Activated T-helper 2 cell treated with anti-CD3 and anti-CD28 coated beads, Interferon-gamma antibody, Interleukin-2, Interleukin-4, amounts not matched to agents 10 μg/mL and 5 μg/mL and 100 μg/mL, durations not matched to agents 14 hours and 24 hours and 36 hours (primary cell): ENCODE measurements around the gene BNIP5. TPM values are rescaled to one million over a fixed set of nuclear protein-coding genes. Genes with fewer than 3 reads are reported as not detected.

Experiments
- DNase-seq: peaks from one replicate; pipeline ENCODE4 v3.0.0; 2021; ENCODE audit warnings: low spot score
- H3K27ac Mint-ChIP-seq: one replicate; pipeline ENCODE4 v1.8.0; 2021; ENCODE audit warnings: mixed read lengths
- H3K27me3 Mint-ChIP-seq: one replicate; pipeline ENCODE4 v1.8.0; 2021; ENCODE audit warnings: low read depth, mixed read lengths
- H3K36me3 Mint-ChIP-seq: one replicate; pipeline ENCODE4 v1.8.0; 2021; ENCODE audit warnings: low read depth, mixed read lengths
- H3K4me1 Mint-ChIP-seq: one replicate; pipeline ENCODE4 v1.8.0; 2021; ENCODE audit warnings: low read depth, mixed read lengths
- H3K4me3 Mint-ChIP-seq: one replicate; pipeline ENCODE4 v1.8.0; 2021; ENCODE audit warnings: low read depth, mild to moderate bottlenecking, moderate library complexity, mixed read lengths
- H3K9me3 Mint-ChIP-seq: one replicate; pipeline ENCODE4 v1.8.0; 2021; ENCODE audit warnings: mixed read lengths
- intact Hi-C: fragments of 100-400 bp; cut with micrococcal nuclease; formaldehyde crosslinking; loops from one replicate; pipeline ENCODE4 v1.15.1; 2023
- total RNA-seq: library from RNA; stranded (reverse); gene quantifications from 2 replicates; pipeline ENCODE4 v1.2.3, GENCODE V29; 2022

BNIP5 gene
- total RNA-seq, 1 donor from 2014 or later = not detected

DNA sequence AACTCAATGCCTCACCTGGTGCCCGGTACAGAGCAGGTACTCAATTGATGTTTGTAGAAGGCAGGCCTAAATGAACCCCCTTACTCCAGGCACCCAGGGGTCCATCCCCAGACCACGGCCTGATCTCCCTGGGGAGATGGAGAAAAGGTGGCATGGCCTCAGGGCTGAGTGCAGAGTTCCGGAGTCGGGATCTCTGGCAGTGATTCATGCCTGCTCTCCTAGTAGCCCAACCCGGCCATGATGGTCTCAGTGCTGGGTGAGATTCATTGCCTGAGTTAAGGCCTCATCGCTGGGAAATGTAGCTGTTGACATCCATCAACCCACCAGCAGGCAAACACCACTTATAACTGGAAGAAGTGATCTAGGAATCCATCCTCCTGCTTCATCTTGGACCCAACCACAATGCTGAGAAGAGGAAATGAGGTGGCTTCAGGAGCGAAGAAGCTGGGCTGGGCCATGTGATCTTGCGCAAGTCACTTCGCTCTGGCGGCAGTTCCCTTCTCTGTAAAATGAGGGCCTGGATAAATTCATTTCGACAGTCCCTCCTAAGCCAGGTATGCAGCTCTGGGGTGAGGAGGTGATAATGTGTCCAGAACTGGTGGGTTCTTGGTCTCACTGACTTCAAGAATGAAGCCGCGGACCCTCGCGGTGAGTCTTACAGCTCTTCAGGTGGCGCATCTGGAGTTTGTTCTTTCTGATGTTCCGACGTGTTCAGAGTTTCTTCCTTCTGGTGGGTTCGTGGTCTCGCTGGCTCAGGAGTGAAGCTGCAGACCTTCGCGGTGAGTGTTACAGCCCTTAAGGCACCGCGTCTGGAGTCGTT lies 26.1 kb upstream of the BNIP5 start:
- Mint-ChIP-seq H3K36me3 (no peaks in the 10 kb centered on the region), H3K4me1 (peaks cover 22% of the 10 kb centered on the region), H3K27ac (no peak overlapping the region), H3K27me3 (peaks cover 12% of the 10 kb centered on the region), H3K4me3 (no peak overlapping the region), H3K9me3 (no peaks in the 10 kb centered on the region)
- DNase-seq = no peak
- intact Hi-C loops = loop anchor here (5.0 kb wide), 1 partner anchor 240 kb away; no protein-coding TSS in a partner anchor

DNA sequence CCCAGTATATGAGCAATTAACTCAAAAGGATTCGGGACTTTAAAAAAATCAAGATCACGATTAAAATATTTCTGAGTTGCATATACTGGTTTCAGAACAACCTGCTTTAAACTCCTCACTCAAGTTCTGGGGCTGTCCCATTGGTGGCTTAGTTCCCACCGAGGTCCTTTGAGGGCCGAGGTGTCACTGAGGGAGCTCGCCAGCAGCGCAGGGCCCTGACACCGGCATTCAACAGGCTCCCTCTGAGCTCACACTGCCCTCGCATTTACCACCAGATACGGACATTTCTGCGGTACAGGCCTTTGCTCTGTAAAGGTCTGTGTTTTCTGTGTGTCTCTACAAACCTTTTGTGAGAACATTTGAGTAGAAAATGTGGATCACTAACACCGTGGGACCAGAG lies 24.4 kb upstream of the BNIP5 start:
- Mint-ChIP-seq H3K36me3 (no peaks in the 10 kb centered on the region), H3K4me1 (peaks cover 32% of the 10 kb centered on the region), H3K4me3 (no peak overlapping the region), H3K9me3 (no peaks in the 10 kb centered on the region), H3K27ac (no peak overlapping the region), H3K27me3 (peaks cover 21% of the 10 kb centered on the region)
- DNase-seq = no peak
- intact Hi-C loops = loop anchor here (2.0 to 5.0 kb wide), 2 partner anchors 239 to 332 kb away; no protein-coding TSS in a partner anchor

DNA sequence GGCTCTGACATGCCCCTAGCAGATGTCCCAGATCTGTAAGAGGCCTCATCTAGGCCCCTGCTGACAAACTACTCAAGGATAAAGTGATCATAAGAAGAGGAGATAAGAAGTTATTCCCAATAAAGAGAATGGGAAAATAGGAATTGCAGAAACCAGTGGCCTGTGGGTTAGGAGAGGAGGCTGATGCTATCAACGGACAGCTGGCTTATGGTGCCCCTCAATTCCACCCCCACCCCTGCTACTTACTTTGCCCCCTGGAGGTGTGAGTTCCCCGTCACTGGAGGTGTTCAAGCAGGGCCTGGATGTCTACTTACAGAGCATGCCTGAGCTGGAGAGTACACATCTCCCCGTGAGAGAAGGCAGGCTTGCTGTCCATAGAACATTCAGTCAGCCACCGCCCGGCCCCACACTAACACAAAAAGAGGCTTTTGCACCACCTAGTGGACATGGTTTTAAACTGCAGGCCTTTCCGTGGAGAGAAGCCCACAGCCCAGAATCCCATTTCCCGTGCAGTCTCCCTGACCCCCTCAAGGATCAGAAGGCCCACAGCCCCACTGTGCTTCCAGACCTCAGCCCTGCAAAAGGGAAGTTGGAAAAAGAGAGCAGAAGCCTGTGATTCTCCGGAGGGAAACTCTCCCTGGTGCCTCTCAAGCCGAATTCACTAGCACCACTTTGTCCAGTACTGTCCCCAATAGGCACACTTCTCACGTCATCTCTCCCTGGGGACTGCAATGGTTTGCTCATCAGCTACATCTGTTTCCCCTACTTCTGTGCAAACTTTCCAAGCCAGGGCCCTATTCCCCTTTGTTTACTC lies 23.8 kb upstream of the BNIP5 start:
- intact Hi-C loops = loop anchor here (1.0 to 5.0 kb wide), 4 partner anchors 19 to 332 kb away; no protein-coding TSS in a partner anchor
- Mint-ChIP-seq H3K36me3 (no peaks in the 10 kb centered on the region), H3K27ac (no peak overlapping the region), H3K4me1 (peaks cover 38% of the 10 kb centered on the region), H3K27me3 (peaks cover 25% of the 10 kb centered on the region), H3K9me3 (no peaks in the 10 kb centered on the region), H3K4me3 (no peak overlapping the region)
- DNase-seq = peak; percentile 59

DNA sequence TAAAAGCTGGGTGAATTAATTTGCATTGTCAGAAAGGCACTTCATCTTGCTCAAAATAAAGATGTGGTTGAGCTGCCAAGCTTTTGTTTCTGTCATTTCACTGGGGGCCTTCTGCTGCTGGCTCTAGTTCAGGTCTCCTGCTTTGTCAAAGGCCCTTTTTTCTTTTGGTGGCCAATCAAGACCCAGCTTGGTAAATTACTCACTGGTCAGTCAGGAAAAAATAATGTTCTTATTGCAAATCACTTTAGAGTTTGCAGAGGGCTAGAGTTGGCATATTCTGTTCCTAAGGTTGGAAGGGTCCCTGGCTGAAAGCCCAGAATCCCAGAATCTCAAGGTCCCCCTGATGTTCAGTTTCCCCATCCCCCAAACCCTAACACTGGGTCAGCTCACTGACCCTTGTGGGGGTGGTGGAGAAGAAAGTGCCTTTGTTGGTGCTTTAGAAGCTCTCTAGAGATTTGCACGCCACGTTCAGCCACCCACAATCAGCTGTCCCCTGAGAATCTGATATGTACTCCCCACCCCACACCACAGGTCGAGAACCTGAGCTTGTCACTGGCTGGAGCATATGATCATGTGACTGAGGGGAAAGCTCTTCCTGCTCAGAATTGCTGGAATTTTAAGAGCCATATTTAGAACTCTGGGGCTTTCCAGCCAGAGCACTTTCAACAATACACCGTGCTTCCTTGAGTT lies 21.7 kb upstream of the BNIP5 start:
- Mint-ChIP-seq H3K4me3 (no peak overlapping the region), H3K27ac (no peak overlapping the region), H3K36me3 (no peaks in the 10 kb centered on the region), H3K27me3 (peaks cover 37% of the 10 kb centered on the region), H3K4me1 (peaks cover 35% of the 10 kb centered on the region), H3K9me3 (peaks cover 5% of the 10 kb centered on the region)
- intact Hi-C loops = no loop called here
- DNase-seq = no peak

DNA sequence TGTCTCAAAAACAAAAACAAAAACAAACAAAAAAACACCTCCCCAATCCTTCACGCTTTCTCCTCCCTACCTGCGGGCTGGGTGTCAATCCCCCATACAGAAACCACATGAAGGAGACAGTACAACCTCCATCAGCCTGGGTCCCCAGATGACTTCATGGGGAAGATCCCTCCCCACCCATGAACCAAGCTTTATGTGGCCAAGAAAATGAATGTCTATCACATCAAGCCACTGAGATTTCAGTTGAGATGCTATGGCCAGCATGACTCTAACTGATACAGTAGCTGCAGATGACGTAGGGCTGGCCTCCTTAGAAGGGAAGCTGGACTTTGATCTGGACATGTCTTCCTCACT lies 21.2 kb upstream of the BNIP5 start:
- peaks cover 41% of the 10 kb centered on the region for H3K27me3 Mint-ChIP-seq
- DNase-seq = no peak
- intact Hi-C loops = no loop called here
- peaks cover 8% of the 10 kb centered on the region for H3K9me3 Mint-ChIP-seq
- no peaks in the 10 kb centered on the region for H3K36me3 Mint-ChIP-seq
- no peak overlapping the region for H3K27ac Mint-ChIP-seq
- no peak overlapping the region for H3K4me3 Mint-ChIP-seq
- peaks cover 35% of the 10 kb centered on the region for H3K4me1 Mint-ChIP-seq

DNA sequence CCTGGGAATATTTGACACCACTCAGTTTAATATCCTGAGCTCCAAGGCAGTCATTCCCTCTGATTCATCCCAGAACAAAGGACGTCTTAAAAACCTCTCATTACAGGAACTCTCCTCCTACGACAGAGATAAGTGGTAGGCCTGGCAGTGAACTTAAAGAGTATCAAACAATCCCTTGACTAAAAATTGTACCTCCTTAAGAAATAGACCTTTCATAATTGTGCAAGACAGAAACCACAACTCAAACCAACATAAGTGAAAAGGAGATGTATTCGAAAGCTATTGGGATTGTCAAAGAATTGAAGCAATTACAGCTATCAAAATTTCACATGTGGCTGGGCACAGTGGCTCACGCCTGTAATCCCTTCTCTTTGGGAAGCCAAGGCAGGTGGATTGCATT lies 19.1 kb upstream of the BNIP5 start:
- intact Hi-C loops = no loop called here
- peaks cover 51% of the 10 kb centered on the region for H3K27me3 Mint-ChIP-seq
- H3K4me1 Mint-ChIP-seq = peaks cover 35% of the 10 kb centered on the region
- no peak for DNase-seq
- no peaks in the 10 kb centered on the region for H3K36me3 Mint-ChIP-seq
- no peak overlapping the region for H3K4me3 Mint-ChIP-seq
- peaks cover 11% of the 10 kb centered on the region for H3K9me3 Mint-ChIP-seq
- H3K27ac Mint-ChIP-seq = peak overlapping the region; percentile 22

DNA sequence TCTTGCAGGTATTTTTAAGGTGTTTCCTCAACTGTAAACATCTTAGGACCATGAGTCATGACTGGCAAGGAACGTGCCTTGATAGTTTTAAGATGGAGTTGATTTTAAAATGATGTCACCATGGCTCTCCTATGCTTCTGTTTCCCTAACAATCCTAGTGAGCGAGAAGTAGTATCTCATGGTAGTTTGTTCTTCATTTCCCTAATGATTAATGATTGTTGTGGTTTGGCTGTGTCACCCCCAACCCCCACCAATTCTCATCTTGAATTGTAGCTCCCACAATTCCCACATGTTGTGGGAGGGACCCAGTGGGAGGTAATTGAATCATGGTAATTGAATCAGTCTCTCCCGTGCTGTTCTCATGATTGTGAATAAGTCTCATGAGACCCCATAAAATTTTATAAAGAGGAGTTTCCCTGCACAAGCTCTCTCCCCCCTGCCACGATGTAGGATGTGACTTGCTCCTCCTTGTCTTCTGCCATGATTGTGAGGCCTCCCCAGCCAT lies 16.8 kb upstream of the BNIP5 start:
- DNase-seq = no peak
- Mint-ChIP-seq H3K4me3 (no peak overlapping the region), H3K9me3 (peaks cover 11% of the 10 kb centered on the region), H3K36me3 (no peaks in the 10 kb centered on the region), H3K4me1 (peaks cover 25% of the 10 kb centered on the region), H3K27ac (no peak overlapping the region), H3K27me3 (peaks cover 54% of the 10 kb centered on the region)
- intact Hi-C loops = no loop called here

DNA sequence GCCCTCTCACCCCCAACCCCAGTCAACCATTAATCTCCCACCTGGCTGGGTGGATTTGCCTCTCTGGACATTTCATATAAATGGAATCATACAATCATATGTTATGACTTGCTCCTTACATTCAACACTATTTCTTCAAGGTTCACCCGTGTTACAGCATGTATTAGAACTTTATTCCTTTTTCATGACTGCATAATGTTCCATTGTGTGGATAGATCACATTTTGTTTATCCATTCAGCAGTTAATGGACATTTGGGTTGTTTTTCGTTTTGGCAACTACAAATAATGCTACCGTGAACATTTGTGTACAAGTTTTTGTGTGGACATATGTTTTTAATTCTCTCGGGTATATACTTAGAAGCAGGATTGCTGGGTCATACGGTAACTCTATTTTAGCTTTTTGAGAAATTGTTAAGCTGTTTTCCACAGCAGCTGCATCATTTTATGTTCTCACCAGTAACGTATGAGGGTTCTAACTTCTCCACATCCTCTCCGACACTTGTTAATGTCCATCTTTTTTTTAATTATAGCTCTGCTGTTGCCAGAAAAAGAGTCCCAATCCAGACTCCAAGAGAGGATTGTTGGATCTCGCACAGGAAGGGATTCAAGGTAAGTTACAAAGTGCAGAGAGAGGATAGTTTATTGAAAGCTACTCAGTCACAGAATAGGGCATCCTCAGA lies 15.9 kb upstream of the BNIP5 start:
- no peak overlapping the region for H3K4me3 Mint-ChIP-seq
- H3K36me3 Mint-ChIP-seq = no peaks in the 10 kb centered on the region
- H3K27ac Mint-ChIP-seq = no peak overlapping the region
- peaks cover 19% of the 10 kb centered on the region for H3K4me1 Mint-ChIP-seq
- intact Hi-C loops = no loop called here
- no peak for DNase-seq
- peaks cover 11% of the 10 kb centered on the region for H3K9me3 Mint-ChIP-seq
- peaks cover 48% of the 10 kb centered on the region for H3K27me3 Mint-ChIP-seq

DNA sequence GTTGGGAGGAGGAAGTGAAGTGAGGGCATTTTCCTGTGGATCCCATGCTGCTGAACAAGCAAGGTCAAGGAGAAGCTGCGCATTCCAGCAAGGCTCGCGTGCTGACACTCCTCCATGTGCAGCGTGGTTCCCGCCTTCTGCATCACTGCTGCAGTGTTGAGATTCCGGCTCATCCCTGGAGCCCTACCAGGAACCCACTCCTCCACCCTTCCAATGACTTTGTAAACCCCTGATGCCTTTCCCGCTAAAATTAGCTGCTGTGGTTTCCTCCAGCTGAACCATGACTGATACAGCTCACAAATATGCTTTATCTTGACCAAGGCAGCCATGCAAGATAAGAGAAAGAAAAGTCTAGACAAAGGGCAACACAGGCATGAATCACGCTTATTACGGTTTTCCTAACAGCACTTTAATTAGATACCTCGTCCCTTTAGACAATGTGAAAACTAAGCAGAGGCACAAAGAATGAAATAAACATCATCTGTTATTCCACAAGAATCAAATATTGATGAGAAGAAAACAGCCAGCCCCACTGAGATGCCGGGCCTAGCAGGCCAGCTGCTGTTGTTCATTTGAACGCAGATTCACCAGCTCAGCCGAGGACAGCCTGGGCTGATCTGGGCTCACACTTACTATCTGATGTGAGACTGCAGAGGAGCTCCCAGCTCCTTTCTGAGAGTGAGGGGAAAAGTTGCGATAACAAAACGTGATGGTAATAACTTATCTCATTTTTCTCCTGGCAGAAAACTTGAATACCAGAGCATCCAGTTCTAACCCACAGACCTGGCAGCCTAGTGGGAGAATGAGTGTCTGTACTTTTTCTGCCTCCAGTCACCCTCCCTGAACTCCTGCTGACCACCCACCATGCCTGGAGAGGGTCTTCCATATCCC lies 14.2 kb upstream of the BNIP5 start:
- H3K27me3 Mint-ChIP-seq = peaks cover 45% of the 10 kb centered on the region
- H3K9me3 Mint-ChIP-seq = peaks cover 11% of the 10 kb centered on the region
- no peak overlapping the region for H3K27ac Mint-ChIP-seq
- intact Hi-C loops = no loop called here
- no peak overlapping the region for H3K4me3 Mint-ChIP-seq
- H3K36me3 Mint-ChIP-seq = no peaks in the 10 kb centered on the region
- DNase-seq = no peak
- H3K4me1 Mint-ChIP-seq = peaks cover 9% of the 10 kb centered on the region

DNA sequence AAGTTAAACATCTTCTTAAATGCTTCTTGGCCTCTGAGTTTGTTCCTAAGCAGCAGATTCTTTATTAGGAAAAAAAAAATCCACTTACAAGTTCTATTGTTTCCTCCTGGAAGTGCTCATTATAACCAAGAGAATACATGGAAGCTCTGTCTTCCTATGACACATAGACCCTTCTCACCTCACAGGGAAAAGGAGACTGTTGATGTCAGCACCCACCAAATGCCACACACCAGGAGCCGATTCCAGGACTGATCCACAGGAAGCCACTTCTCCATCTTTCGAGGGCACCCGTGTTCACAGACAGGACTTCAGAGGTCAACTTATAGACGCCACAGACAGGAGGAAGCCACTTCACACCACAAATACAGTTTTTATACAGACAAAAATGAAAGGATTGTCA lies 13.4 kb upstream of the BNIP5 start:
- DNase-seq = no peak
- intact Hi-C loops = no loop called here
- H3K4me1 Mint-ChIP-seq = peaks cover 2% of the 10 kb centered on the region
- peaks cover 38% of the 10 kb centered on the region for H3K27me3 Mint-ChIP-seq
- H3K27ac Mint-ChIP-seq = no peak overlapping the region
- H3K36me3 Mint-ChIP-seq = no peaks in the 10 kb centered on the region
- peaks cover 11% of the 10 kb centered on the region for H3K9me3 Mint-ChIP-seq
- no peak overlapping the region for H3K4me3 Mint-ChIP-seq

DNA sequence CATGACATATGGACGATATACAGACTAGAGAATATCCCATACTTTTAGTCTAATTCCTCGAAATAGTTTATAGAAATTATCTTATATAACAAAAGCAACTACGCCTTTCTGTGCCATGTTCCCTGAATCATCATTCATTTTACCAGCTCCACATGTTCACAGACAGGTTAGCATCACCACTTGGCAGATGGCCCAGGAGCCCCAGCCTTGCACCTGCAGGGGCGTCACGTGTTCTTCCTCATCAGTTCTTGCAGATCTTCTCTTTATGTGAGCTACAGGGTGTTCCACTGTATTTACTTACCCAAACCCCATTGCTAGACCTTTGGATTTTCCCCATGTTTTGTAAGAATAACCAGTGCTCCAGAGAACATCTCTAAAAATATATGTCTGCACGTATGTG lies 12.6 kb upstream of the BNIP5 start:
- Mint-ChIP-seq H3K27me3 (peaks cover 35% of the 10 kb centered on the region), H3K9me3 (peaks cover 11% of the 10 kb centered on the region), H3K36me3 (no peaks in the 10 kb centered on the region), H3K4me3 (no peak overlapping the region), H3K27ac (no peak overlapping the region), H3K4me1 (peaks cover 2% of the 10 kb centered on the region)
- intact Hi-C loops = no loop called here
- no peak for DNase-seq
